Measurements from ENCODE around the gene TMEM253. TPM values are rescaled to one million over a fixed set of nuclear protein-coding genes. Genes with fewer than 3 reads are reported as not detected.

The TMEM253 gene
- total RNA-seq, 1 donor from 2014 or later = not detected

GRCh38 chr14:21063479-21063878 is 37.4 kb upstream of the TMEM253 start:
- Mint-ChIP-seq H3K9me3 (no peaks in the 10 kb centered on the region), H3K36me3 (ENCODE audit: low read depth) (no peaks in the 10 kb centered on the region), H3K27ac (no peak overlapping the region), H3K4me1 (ENCODE audit: low read depth) (peaks cover 2% of the 10 kb centered on the region), H3K4me3 (no peak overlapping the region), H3K27me3 (ENCODE audit: insufficient read depth) (peaks cover 57% of the 10 kb centered on the region)
- DNase-seq (ENCODE audit: low spot score) = no peak
- intact Hi-C loops (cut with micrococcal nuclease) = no loop called here

- Mint-ChIP-seq H3K27ac (no peak overlapping the region), H3K9me3 (no peaks in the 10 kb centered on the region), H3K4me1 (ENCODE audit: low read depth) (peaks cover 25% of the 10 kb centered on the region), H3K4me3 (no peak overlapping the region), H3K36me3 (ENCODE audit: low read depth) (no peaks in the 10 kb centered on the region), H3K27me3 (ENCODE audit: insufficient read depth) (peaks cover 71% of the 10 kb centered on the region)
- DNase-seq (ENCODE audit: low spot score) = no peak
- intact Hi-C loops (cut with micrococcal nuclease) = loop anchor here (1.0 kb wide), 1 partner anchor 25 kb away; no protein-coding TSS in a partner anchor
Measured at GRCh38 chr14:21066882-21067502, 33.9 kb upstream of the TMEM253 start.

GRCh38 chr14:21068521-21069387 is 32.1 kb upstream of the TMEM253 start:
- Mint-ChIP-seq H3K4me1 (ENCODE audit: low read depth) (peaks cover 32% of the 10 kb centered on the region), H3K27ac (peak overlapping the region; percentile 29), H3K4me3 (peak overlapping the region; percentile 70), H3K9me3 (no peaks in the 10 kb centered on the region), H3K36me3 (ENCODE audit: low read depth) (no peaks in the 10 kb centered on the region), H3K27me3 (ENCODE audit: insufficient read depth) (peaks cover 70% of the 10 kb centered on the region)
- DNase-seq (ENCODE audit: low spot score) = no peak
- intact Hi-C loops (cut with micrococcal nuclease) = loop anchor here (1.0 kb wide), 2 partner anchors 19 to 39 kb away; no protein-coding TSS in a partner anchor

- Mint-ChIP-seq H3K4me1 (ENCODE audit: low read depth) (peaks cover 32% of the 10 kb centered on the region), H3K27me3 (ENCODE audit: insufficient read depth) (peaks cover 70% of the 10 kb centered on the region), H3K36me3 (ENCODE audit: low read depth) (no peaks in the 10 kb centered on the region), H3K27ac (no peak overlapping the region), H3K4me3 (peak overlapping the region; percentile 70), H3K9me3 (no peaks in the 10 kb centered on the region)
- intact Hi-C loops (cut with micrococcal nuclease) = no loop called here
- no peak for DNase-seq (ENCODE audit: low spot score)
Measured at GRCh38 chr14:21069388-21070082, 31.3 kb upstream of the TMEM253 start.

- Mint-ChIP-seq H3K9me3 (no peaks in the 10 kb centered on the region), H3K36me3 (ENCODE audit: low read depth) (no peaks in the 10 kb centered on the region), H3K4me1 (ENCODE audit: low read depth) (peaks cover 32% of the 10 kb centered on the region), H3K27ac (no peak within 1 kb of the TSS), H3K4me3 (peak within 1 kb of the TSS; percentile 70), H3K27me3 (ENCODE audit: insufficient read depth) (peaks cover 70% of the 10 kb centered on the region)
- no peak for DNase-seq (ENCODE audit: low spot score)
- intact Hi-C loops (cut with micrococcal nuclease) = no loop called here
Measured at GRCh38 chr14:21070083-21070609, 30.7 kb upstream of the TMEM253 start, which contains the start of gene ARHGEF40. ARHGEF40 (plus strand) TSS chr14:21070304; CDS start chr14:21070397, 93 bp downstream.

- Mint-ChIP-seq H3K27ac (no peak overlapping the region), H3K4me1 (ENCODE audit: low read depth) (peaks cover 32% of the 10 kb centered on the region), H3K9me3 (no peaks in the 10 kb centered on the region), H3K27me3 (ENCODE audit: insufficient read depth) (peaks cover 66% of the 10 kb centered on the region), H3K36me3 (ENCODE audit: low read depth) (no peaks in the 10 kb centered on the region), H3K4me3 (peak overlapping the region; percentile 70)
- intact Hi-C loops (cut with micrococcal nuclease) = no loop called here
- no peak for DNase-seq (ENCODE audit: low spot score)
Measured at GRCh38 chr14:21070610-21071224, 30.1 kb upstream of the TMEM253 start.

GRCh38 chr14:21071225-21072030 is 29.4 kb upstream of the TMEM253 start:
- intact Hi-C loops (cut with micrococcal nuclease) = no loop called here
- H3K27me3 Mint-ChIP-seq (ENCODE audit: insufficient read depth) = peaks cover 63% of the 10 kb centered on the region
- H3K4me1 Mint-ChIP-seq (ENCODE audit: low read depth) = peaks cover 32% of the 10 kb centered on the region

GRCh38 chr14:21072031-21072473 is 28.8 kb upstream of the TMEM253 start:
- Mint-ChIP-seq H3K27ac (no peak overlapping the region), H3K4me1 (ENCODE audit: low read depth) (peaks cover 32% of the 10 kb centered on the region), H3K4me3 (peak overlapping the region; percentile 57), H3K36me3 (ENCODE audit: low read depth) (no peaks in the 10 kb centered on the region), H3K9me3 (no peaks in the 10 kb centered on the region), H3K27me3 (ENCODE audit: insufficient read depth) (peaks cover 57% of the 10 kb centered on the region)
- no peak for DNase-seq (ENCODE audit: low spot score)
- intact Hi-C loops (cut with micrococcal nuclease) = no loop called here

More at GRCh38 chr14:21071225-21072030, 29.4 kb upstream of the TMEM253 start:
- H3K9me3 Mint-ChIP-seq = no peaks in the 10 kb centered on the region
- H3K4me3 Mint-ChIP-seq = peak overlapping the region; percentile 70
- no peak overlapping the region for H3K27ac Mint-ChIP-seq
- H3K36me3 Mint-ChIP-seq (ENCODE audit: low read depth) = no peaks in the 10 kb centered on the region
- DNase-seq (ENCODE audit: low spot score) = no peak

GRCh38 chr14:21072781-21073339 is 28.0 kb upstream of the TMEM253 start:
- no peak overlapping the region for H3K4me3 Mint-ChIP-seq
- no peaks in the 10 kb centered on the region for H3K9me3 Mint-ChIP-seq
- peaks cover 50% of the 10 kb centered on the region for H3K27me3 Mint-ChIP-seq (ENCODE audit: insufficient read depth)
- H3K36me3 Mint-ChIP-seq (ENCODE audit: low read depth) = no peaks in the 10 kb centered on the region
- H3K4me1 Mint-ChIP-seq (ENCODE audit: low read depth) = peaks cover 32% of the 10 kb centered on the region
- DNase-seq (ENCODE audit: low spot score) = no peak
- no peak overlapping the region for H3K27ac Mint-ChIP-seq
- intact Hi-C loops (cut with micrococcal nuclease) = no loop called here

- no peak overlapping the region for H3K4me3 Mint-ChIP-seq
- intact Hi-C loops (cut with micrococcal nuclease) = no loop called here
Measured at GRCh38 chr14:21073921-21074320, 26.9 kb upstream of the TMEM253 start.

GRCh38 chr14:21074398-21075272 is 26.2 kb upstream of the TMEM253 start:
- H3K27me3 Mint-ChIP-seq (ENCODE audit: insufficient read depth) = peaks cover 37% of the 10 kb centered on the region
- no peaks in the 10 kb centered on the region for H3K36me3 Mint-ChIP-seq (ENCODE audit: low read depth)
- intact Hi-C loops (cut with micrococcal nuclease) = no loop called here

More at GRCh38 chr14:21073921-21074320, 26.9 kb upstream of the TMEM253 start:
- Mint-ChIP-seq H3K36me3 (ENCODE audit: low read depth) (no peaks in the 10 kb centered on the region), H3K9me3 (no peaks in the 10 kb centered on the region), H3K4me1 (ENCODE audit: low read depth) (peaks cover 25% of the 10 kb centered on the region), H3K27ac (no peak overlapping the region), H3K27me3 (ENCODE audit: insufficient read depth) (peaks cover 44% of the 10 kb centered on the region)
- no peak for DNase-seq (ENCODE audit: low spot score)

More at GRCh38 chr14:21074398-21075272, 26.2 kb upstream of the TMEM253 start:
- no peak overlapping the region for H3K27ac Mint-ChIP-seq
- DNase-seq (ENCODE audit: low spot score) = no peak
- no peaks in the 10 kb centered on the region for H3K9me3 Mint-ChIP-seq
- no peak overlapping the region for H3K4me3 Mint-ChIP-seq
- H3K4me1 Mint-ChIP-seq (ENCODE audit: low read depth) = peaks cover 18% of the 10 kb centered on the region
